Activated T-cell treated with anti-CD3 and anti-CD28 coated beads, Interleukin-2, amount 50 U/mL, for 24 hours (primary cell): ENCODE measurements around the gene MFSD6.

Source experiments
- DNase-seq: peaks from one replicate; pipeline ENCODE4 v3.0.0-alpha.2; 2020
- H3K27ac Mint-ChIP-seq: 2 replicates; pipeline ENCODE4 v1.8.0; 2020; ENCODE audit warnings: mild to moderate bottlenecking, mixed read lengths
- H3K27me3 Mint-ChIP-seq: 2 replicates; pipeline ENCODE4 v1.8.0; 2020; ENCODE audit warnings: mixed read lengths
- H3K36me3 Mint-ChIP-seq: 2 replicates; pipeline ENCODE4 v1.8.0; 2020; ENCODE audit warnings: low read depth, mixed read lengths
- H3K4me1 Mint-ChIP-seq: 2 replicates; pipeline ENCODE4 v1.8.0; 2020; ENCODE audit warnings: low read depth, mixed read lengths
- H3K4me3 Mint-ChIP-seq: 2 replicates; pipeline ENCODE4 v1.8.0; 2020; ENCODE audit warnings: mild to moderate bottlenecking, moderate library complexity, mixed read lengths
- H3K9me3 Mint-ChIP-seq: 2 replicates; pipeline ENCODE4 v1.8.0; 2020; ENCODE audit warnings: mixed read lengths

MFSD6 gene

GRCh38 chr2:190379249-190379964 lies 28.7 kb upstream of the MFSD6 start:
- no peaks in the 10 kb centered on the region for H3K27me3 Mint-ChIP-seq
- H3K27ac Mint-ChIP-seq: no peak overlapping the region
- no peaks in the 10 kb centered on the region for H3K36me3 Mint-ChIP-seq
- H3K4me1 Mint-ChIP-seq: peaks cover 4% of the 10 kb centered on the region
- no peaks in the 10 kb centered on the region for H3K9me3 Mint-ChIP-seq
- no peak for DNase-seq
- H3K4me3 Mint-ChIP-seq: no peak overlapping the region

GRCh38 chr2:190380962-190381412 lies 27.2 kb upstream of the MFSD6 start:
- Mint-ChIP-seq H3K27me3 (no peaks in the 10 kb centered on the region), H3K27ac (no peak overlapping the region), H3K9me3 (no peaks in the 10 kb centered on the region), H3K36me3 (no peaks in the 10 kb centered on the region), H3K4me3 (no peak overlapping the region), H3K4me1 (peaks cover 4% of the 10 kb centered on the region)
- DNase-seq: no peak

GRCh38 chr2:190382851-190383250 lies 25.3 kb upstream of the MFSD6 start:
- no peak overlapping the region for H3K27ac Mint-ChIP-seq
- H3K4me1 Mint-ChIP-seq: peaks cover 4% of the 10 kb centered on the region
- no peaks in the 10 kb centered on the region for H3K9me3 Mint-ChIP-seq
- no peak for DNase-seq
- no peaks in the 10 kb centered on the region for H3K36me3 Mint-ChIP-seq
- H3K4me3 Mint-ChIP-seq: no peak overlapping the region
- no peaks in the 10 kb centered on the region for H3K27me3 Mint-ChIP-seq

GRCh38 chr2:190387422-190387821 lies 20.7 kb upstream of the MFSD6 start:
- H3K4me3 Mint-ChIP-seq: no peak overlapping the region
- H3K9me3 Mint-ChIP-seq: no peaks in the 10 kb centered on the region
- H3K4me1 Mint-ChIP-seq: peaks cover 4% of the 10 kb centered on the region
- no peaks in the 10 kb centered on the region for H3K36me3 Mint-ChIP-seq
- no peak overlapping the region for H3K27ac Mint-ChIP-seq
- no peaks in the 10 kb centered on the region for H3K27me3 Mint-ChIP-seq
- DNase-seq: no peak

- no peak for DNase-seq
- H3K36me3 Mint-ChIP-seq: no peaks in the 10 kb centered on the region
- no peaks in the 10 kb centered on the region for H3K9me3 Mint-ChIP-seq
- no peak overlapping the region for H3K4me3 Mint-ChIP-seq
- H3K4me1 Mint-ChIP-seq: no peaks in the 10 kb centered on the region
- no peaks in the 10 kb centered on the region for H3K27me3 Mint-ChIP-seq
- H3K27ac Mint-ChIP-seq: no peak overlapping the region
Observed at GRCh38 chr2:190396271-190396670, 11.9 kb upstream of the MFSD6 start.

GRCh38 chr2:190402986-190403603 lies 5.1 kb upstream of the MFSD6 start:
- H3K27ac Mint-ChIP-seq: no peak overlapping the region
- H3K36me3 Mint-ChIP-seq: no peaks in the 10 kb centered on the region
- H3K27me3 Mint-ChIP-seq: no peaks in the 10 kb centered on the region
- DNase-seq: no peak
- no peak overlapping the region for H3K4me3 Mint-ChIP-seq
- peaks cover 2% of the 10 kb centered on the region for H3K4me1 Mint-ChIP-seq
- H3K9me3 Mint-ChIP-seq: no peaks in the 10 kb centered on the region

GRCh38 chr2:190404487-190404886 lies 3.7 kb upstream of the MFSD6 start:
- Mint-ChIP-seq H3K27me3 (no peaks in the 10 kb centered on the region), H3K27ac (no peak overlapping the region)
- DNase-seq: no peak

GRCh38 chr2:190405070-190405469 lies 3.1 kb upstream of the MFSD6 start:
- H3K27me3 Mint-ChIP-seq: no peaks in the 10 kb centered on the region
- DNase-seq: no peak
- H3K27ac Mint-ChIP-seq: no peak overlapping the region
- no peaks in the 10 kb centered on the region for H3K9me3 Mint-ChIP-seq
- H3K36me3 Mint-ChIP-seq: peaks cover 5% of the 10 kb centered on the region
- peaks cover 12% of the 10 kb centered on the region for H3K4me1 Mint-ChIP-seq
- no peak overlapping the region for H3K4me3 Mint-ChIP-seq

More at GRCh38 chr2:190404487-190404886, 3.7 kb upstream of the MFSD6 start:
- no peak overlapping the region for H3K4me3 Mint-ChIP-seq
- no peaks in the 10 kb centered on the region for H3K9me3 Mint-ChIP-seq
- peaks cover 6% of the 10 kb centered on the region for H3K4me1 Mint-ChIP-seq
- peaks cover 5% of the 10 kb centered on the region for H3K36me3 Mint-ChIP-seq

- Mint-ChIP-seq H3K27ac (no peak overlapping the region), H3K27me3 (no peaks in the 10 kb centered on the region), H3K4me3 (no peak overlapping the region), H3K9me3 (no peaks in the 10 kb centered on the region), H3K36me3 (peaks cover 5% of the 10 kb centered on the region), H3K4me1 (peaks cover 17% of the 10 kb centered on the region)
- DNase-seq: no peak
Observed at GRCh38 chr2:190405995-190406394, 2.2 kb upstream of the MFSD6 start.

- peaks cover 25% of the 10 kb centered on the region for H3K4me1 Mint-ChIP-seq
- DNase-seq: no peak
- no peaks in the 10 kb centered on the region for H3K27me3 Mint-ChIP-seq
- no peak overlapping the region for H3K4me3 Mint-ChIP-seq
- peaks cover 10% of the 10 kb centered on the region for H3K36me3 Mint-ChIP-seq
- no peaks in the 10 kb centered on the region for H3K9me3 Mint-ChIP-seq
- H3K27ac Mint-ChIP-seq: no peak overlapping the region
Observed at GRCh38 chr2:190406805-190407204, 1.4 kb upstream of the MFSD6 start.

- Mint-ChIP-seq H3K36me3 (peaks cover 14% of the 10 kb centered on the region), H3K4me3 (no peak overlapping the region), H3K9me3 (no peaks in the 10 kb centered on the region), H3K27me3 (no peaks in the 10 kb centered on the region), H3K4me1 (peaks cover 30% of the 10 kb centered on the region), H3K27ac (peak overlapping the region; percentile 94)
- DNase-seq: no peak
Observed at GRCh38 chr2:190407246-190407661, 901 bp upstream of the MFSD6 start.

- Mint-ChIP-seq H3K4me1 (peaks cover 43% of the 10 kb centered on the region), H3K9me3 (no peaks in the 10 kb centered on the region), H3K36me3 (peaks cover 15% of the 10 kb centered on the region), H3K27ac (peak overlapping the region; percentile 94), H3K4me3 (peak overlapping the region; percentile 87), H3K27me3 (no peaks in the 10 kb centered on the region)
- no peak for DNase-seq
Observed at GRCh38 chr2:190408538-190409271, 550 bp downstream of the MFSD6 start.

- peak overlapping the region; percentile 87 for H3K4me3 Mint-ChIP-seq
- H3K27ac Mint-ChIP-seq: peak overlapping the region; percentile 94
Observed at GRCh38 chr2:190409616-190410015, 1.5 kb downstream of the MFSD6 start.

GRCh38 chr2:190410166-190410565 lies 2.0 kb downstream of the MFSD6 start:
- peak overlapping the region; percentile 94 for H3K27ac Mint-ChIP-seq
- peak overlapping the region; percentile 87 for H3K4me3 Mint-ChIP-seq
- no peaks in the 10 kb centered on the region for H3K27me3 Mint-ChIP-seq
- peaks cover 52% of the 10 kb centered on the region for H3K4me1 Mint-ChIP-seq
- peaks cover 16% of the 10 kb centered on the region for H3K36me3 Mint-ChIP-seq
- H3K9me3 Mint-ChIP-seq: no peaks in the 10 kb centered on the region
- no peak for DNase-seq

More at GRCh38 chr2:190409616-190410015, 1.5 kb downstream of the MFSD6 start:
- no peaks in the 10 kb centered on the region for H3K9me3 Mint-ChIP-seq
- no peaks in the 10 kb centered on the region for H3K27me3 Mint-ChIP-seq
- H3K36me3 Mint-ChIP-seq: peaks cover 16% of the 10 kb centered on the region
- no peak for DNase-seq
- H3K4me1 Mint-ChIP-seq: peaks cover 50% of the 10 kb centered on the region

- peaks cover 24% of the 10 kb centered on the region for H3K36me3 Mint-ChIP-seq
- no peak for DNase-seq
- H3K4me1 Mint-ChIP-seq: peaks cover 77% of the 10 kb centered on the region
- H3K4me3 Mint-ChIP-seq: no peak overlapping the region
- no peaks in the 10 kb centered on the region for H3K9me3 Mint-ChIP-seq
- H3K27me3 Mint-ChIP-seq: no peaks in the 10 kb centered on the region
- H3K27ac Mint-ChIP-seq: no peak overlapping the region
Observed at GRCh38 chr2:190412966-190413365, 4.8 kb downstream of the MFSD6 start.
